B cell (primary cell): ENCODE data around the gene ZNF679. TPM values are rescaled to one million over a fixed set of nuclear protein-coding genes. Genes with fewer than 3 reads are reported as not detected.

Experiments
- ATAC-seq: fragments of 200-7000 bp; cut with Tn5 transposase; one replicate; pipeline ENCODE4 v1.10.0; 2021; ENCODE audit warnings: low read depth, mild to moderate bottlenecking, moderate number of reproducible peaks, moderate library complexity
- CTCF ChIA-PET: fragments of 350-600 bp; sonication (Branson Sonifier 250); formaldehyde crosslinking; loops from one replicate; lab custom pipeline; 2021; ENCODE audit warnings: antibody characterized with exemption, inconsistent platforms; lab: Charles Lee
- POLR2A ChIA-PET: fragments of 350-600 bp; sonication (Branson Sonifier 250); formaldehyde crosslinking; loops from one replicate; lab custom pipeline; 2021; ENCODE audit warnings: antibody characterized with exemption; lab: Charles Lee
- DNase-seq: peaks from one replicate; pipeline ENCODE4 v3.0.0; 2013
- H2AFZ ChIP-seq: 2 replicates; pipeline ENCODE4 v1.6.1; 2012; ENCODE audit warnings: mild to moderate bottlenecking, low read depth, low read length; ENCODE audit not compliant: insufficient read depth, poor library complexity, severe bottlenecking
- H3K27ac ChIP-seq, 2 donors: 1 replicate in 1 of 2; 2 replicates in 1 of 2; pipeline ENCODE4 v1.5.1; 2012 to 2013; ENCODE audit warnings: low read length in 2 of 2, mild to moderate bottlenecking in 2 of 2, moderate library complexity in 1 of 2
- H3K27me3 ChIP-seq, 4 experiments: fragments of 200-600 bp in 1 of 4; sonication (generic) in 1 of 4; replicated peaks in 1 of 4; 1 replicate in 2 of 4; 2 replicates in 2 of 4; pipeline versions ENCODE4 v1.6.1 to v1.7.0; 2013 to 2016; ENCODE audit warnings: low read length in 3 of 4, mild to moderate bottlenecking in 2 of 4, mixed read lengths in 1 of 4, moderate library complexity in 1 of 4; ENCODE audit not compliant: insufficient read depth in 4 of 4, control insufficient read depth in 3 of 4; ENCODE audit errors: control extremely low read depth in 1 of 4
- H3K36me3 ChIP-seq, 2 experiments: replicated peaks in 1 of 2; 1 replicate in 1 of 2; 2 replicates in 1 of 2; pipeline versions ENCODE4 v1.6.1 to v1.7.1; 2013; ENCODE audit warnings: low read length in 1 of 2; ENCODE audit not compliant: insufficient read depth in 2 of 2, control insufficient read depth in 1 of 2; ENCODE audit errors: control extremely low read depth in 1 of 2, extremely low read depth in 1 of 2
- H3K4me1 ChIP-seq, 2 donors: fragments of 200-600 bp in 1 of 2; sonication (generic) in 1 of 2; 1 replicate in 1 of 2; 2 replicates in 1 of 2; pipeline versions ENCODE4 v1.5.1 to v1.6.1; 2013 to 2017; ENCODE audit warnings: low read length in 2 of 2; ENCODE audit not compliant: control insufficient read depth in 2 of 2, insufficient read depth in 2 of 2
- H3K4me2 ChIP-seq: replicated peaks from 2 replicates; pipeline ENCODE3; 2012; ENCODE audit warnings: mild to moderate bottlenecking, low read depth, low read length; ENCODE audit not compliant: poor library complexity, severe bottlenecking
- H3K4me3 ChIP-seq, 5 experiments: fragments of 200-600 bp in 1 of 5; sonication (generic) in 1 of 5; 1 replicate in 3 of 5; 2 replicates in 2 of 5; pipeline versions ENCODE4 v1.5.1 to v1.7.0; 2011 to 2016; ENCODE audit warnings: low read length in 4 of 5, mild to moderate bottlenecking in 4 of 5, low read depth in 2 of 5, control low read depth in 1 of 5, moderate library complexity in 1 of 5; ENCODE audit not compliant: insufficient read depth in 1 of 5; ENCODE audit errors: control extremely low read depth in 1 of 5, extremely low read depth in 1 of 5
- H3K79me2 ChIP-seq: fragments of 200-600 bp; sonication (generic); one replicate; pipeline ENCODE4 v1.6.0; 2016; ENCODE audit warnings: low read length; ENCODE audit not compliant: control insufficient read depth, insufficient read depth
- H3K9ac ChIP-seq: fragments of 200-600 bp; sonication (generic); 2 replicates; pipeline ENCODE4 v1.6.1; 2017; ENCODE audit warnings: mild to moderate bottlenecking, low read length, moderate library complexity
- H3K9me3 ChIP-seq, 3 donors: one replicate each; pipeline versions ENCODE4 v1.6.1 to v1.7.1; 2013; ENCODE audit warnings: low read length in 2 of 3; ENCODE audit not compliant: control insufficient read depth in 2 of 3, insufficient read depth in 1 of 3; ENCODE audit errors: control extremely low read depth in 1 of 3
- H4K20me1 ChIP-seq: 2 replicates; pipeline ENCODE4 v1.6.0; 2012; ENCODE audit warnings: mild to moderate bottlenecking, low read length; ENCODE audit not compliant: insufficient read depth, control insufficient read depth, poor library complexity, severe bottlenecking
- H3K27ac Mint-ChIP-seq: one replicate; pipeline ENCODE4 v1.8.0; 2021; ENCODE audit warnings: mixed read lengths
- H3K27me3 Mint-ChIP-seq: one replicate; pipeline ENCODE4 v1.8.0; 2021; ENCODE audit warnings: mixed read lengths
- H3K4me1 Mint-ChIP-seq: one replicate; pipeline ENCODE4 v1.8.0; 2021; ENCODE audit warnings: mixed read lengths
- H3K4me3 Mint-ChIP-seq: one replicate; pipeline ENCODE4 v1.8.0; 2021; ENCODE audit warnings: mixed read lengths
- H3K9me3 Mint-ChIP-seq: one replicate; pipeline ENCODE4 v1.8.0; 2022; ENCODE audit warnings: mixed read lengths; ENCODE audit not compliant: insufficient read depth
- CTCF ChIP-seq: fragments of 200-600 bp; IDR thresholded peaks from one replicate; pipeline ENCODE4 v1.8.0; 2022; ENCODE audit warnings: antibody characterized with exemption, mild to moderate bottlenecking
- EZH2 ChIP-seq: IDR thresholded peaks from 2 replicates; pipeline ENCODE4 v1.6.1; 2012; ENCODE audit warnings: borderline replicate concordance, low read depth, mild to moderate bottlenecking, moderate library complexity, low read length; ENCODE audit not compliant: insufficient read depth, poor library complexity, severe bottlenecking
- WGBS: methylation state at CpG from one replicate; pipeline ENCODE4 v1.1.5; 2013; ENCODE audit warnings: missing lambda C conversion rate; ENCODE audit not compliant: insufficient coverage; 5-methylcytosine and 5-hydroxymethylcytosine counted together
- intact Hi-C: fragments of 100-400 bp; cut with micrococcal nuclease; formaldehyde crosslinking; loops from one replicate; pipeline ENCODE4 v1.10.0; 2022
- polyA plus RNA-seq: library from polyadenylated mRNA; depleted of rRNA; stranded (reverse); fragments of >200 nt; gene quantifications from 2 replicates; pipeline ENCODE4 v1.2.3, GENCODE V29; 2012
- total RNA-seq, 2 donors: library from RNA; stranded (reverse); fragments of 120-200 nt in 1 of 2; gene quantifications; 1 replicate in 1 of 2; 2 replicates in 1 of 2; pipeline versions ENCODE4 v1.2.3 to v1.2.4, GENCODE V29; 2013 to 2022

The ZNF679 gene
- total and polyA plus RNA-seq, 2 donors (not counting 1 experiment from before 2014, with no cell fraction given): not detected

DNA sequence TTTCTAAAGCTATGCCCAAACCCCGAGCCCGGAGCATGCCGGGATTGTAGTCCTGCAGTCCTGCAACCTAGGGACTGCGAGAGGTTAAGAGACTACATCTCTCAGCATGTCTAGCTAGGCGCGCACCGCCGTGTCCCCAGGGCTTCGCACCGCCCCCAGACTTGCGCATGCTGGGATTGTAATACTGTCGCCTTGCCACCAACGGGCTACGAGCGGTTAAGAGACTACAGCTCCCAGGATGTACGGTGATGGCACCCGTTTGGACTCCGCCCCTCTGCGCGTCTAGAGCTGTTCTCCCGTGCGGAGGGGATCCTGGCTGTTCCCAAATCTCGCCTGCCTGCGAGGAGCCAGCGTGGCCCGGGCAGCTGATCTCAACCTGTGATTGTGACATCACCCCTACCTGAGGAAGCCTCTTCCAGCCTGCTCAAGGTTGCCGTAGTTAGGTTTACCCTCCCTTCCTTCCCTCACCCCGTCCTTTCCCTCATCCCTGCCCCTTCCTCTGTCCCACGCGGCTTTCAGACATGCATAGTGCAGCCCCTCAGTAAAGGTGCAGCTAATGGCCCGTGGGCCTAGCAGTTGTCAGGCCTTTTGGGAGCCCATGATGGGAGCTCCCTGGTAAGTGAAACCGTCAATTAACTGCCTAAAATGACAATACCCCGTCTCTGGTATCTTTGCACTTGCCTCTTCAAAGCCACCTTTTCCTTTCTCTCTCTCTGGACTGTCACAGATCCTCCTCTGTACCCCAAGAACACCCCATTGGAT lies 79.2 kb downstream of the ZNF679 start:
- peak overlapping the region; percentile 75 for H3K4me2 ChIP-seq
- CTCF ChIA-PET: interaction anchor here (0.6 to 1.8 kb wide), 3 partner anchors 10 to 258 kb away, joined by 3 to 22 read pairs (median 4); partner anchors contain the start of gene ZNF680
- H4K20me1 ChIP-seq: no peaks in the 10 kb centered on the region
- H3K4me1 ChIP-seq: peaks cover 24 to 30% of the 10 kb centered on the region in 2 donors
- H3K4me3 Mint-ChIP-seq: peak overlapping the region; percentile 90
- peak overlapping the region; percentile 82 for H3K9ac ChIP-seq
- POLR2A ChIA-PET: interaction anchor here (0.6 to 1.3 kb wide), 8 partner anchors 9 to 407 kb away, joined by 3 to 5 read pairs (median 4); partner anchors contain the start of genes ZNF107 and ZNF680
- H3K9me3 ChIP-seq: peaks cover 0 to 26% (median 0%) of the 10 kb centered on the region in 3 donors
- H3K27me3 ChIP-seq: no peaks in the 10 kb centered on the region
- no peaks in the 10 kb centered on the region for H3K27me3 Mint-ChIP-seq
- peaks cover 25% of the 10 kb centered on the region for H3K79me2 ChIP-seq
- peaks cover 37% of the 10 kb centered on the region for H3K4me1 Mint-ChIP-seq
- H3K4me3 ChIP-seq: peak overlapping the region; percentile 55 to 87 (median 75)
- 2% methylated on average over 32 of the region's 33 CpGs for WGBS
- peak overlapping the region; percentile 82 to 92 for H3K27ac ChIP-seq
- peaks cover 2% of the 10 kb centered on the region for H3K9me3 Mint-ChIP-seq
- H3K36me3 ChIP-seq: no peaks in the 10 kb centered on the region
- peak; percentile 94 for ATAC-seq
- intact Hi-C loops: loop anchor here (2.0 to 5.0 kb wide), 5 partner anchors 13 to 1065 kb away; partner anchors contain the start of genes ZNF273, ZNF680 and ZNF92
- peak overlapping the region; percentile 96 for H2AFZ ChIP-seq
- H3K27ac Mint-ChIP-seq: peak overlapping the region; percentile 88
- TF ChIP-seq CTCF (no peak), EZH2 (no peak)
- DNase-seq: peak; percentile 96

GRCh38 chr7:64308016-64308270 lies 79.7 kb downstream of the ZNF679 start:
- Mint-ChIP-seq H3K9me3 (peaks cover 2% of the 10 kb centered on the region), H3K27me3 (no peaks in the 10 kb centered on the region), H3K4me1 (peaks cover 37% of the 10 kb centered on the region), H3K27ac (peak overlapping the region; percentile 88), H3K4me3 (peak overlapping the region; percentile 90)
- CTCF ChIA-PET: interaction anchor here (1.5 to 1.8 kb wide), 2 partner anchors 9 to 255 kb away, joined by 4 to 22 read pairs; partner anchors contain the start of gene ZNF680
- no peaks in the 10 kb centered on the region for H3K27me3 ChIP-seq
- no peaks in the 10 kb centered on the region for H3K36me3 ChIP-seq
- DNase-seq: no peak
- H2AFZ ChIP-seq: peak overlapping the region; percentile 96
- WGBS: 88% methylated on average over 5 of the region's 7 CpGs
- H3K4me3 ChIP-seq: peak overlapping the region in 4 of 5 experiments; percentile 55 to 87 (median 74)
- H3K4me1 ChIP-seq: peaks cover 24 to 30% of the 10 kb centered on the region in 2 donors
- peaks cover 0 to 21% (median 0%) of the 10 kb centered on the region in 3 donors for H3K9me3 ChIP-seq
- intact Hi-C loops: loop anchor here (5.0 kb wide), 1 partner anchor 1064 kb away; the partner anchor contains the start of gene ZNF92
- H3K79me2 ChIP-seq: peaks cover 30% of the 10 kb centered on the region
- no peak for TF ChIP-seq CTCF
- no peak for TF ChIP-seq EZH2
- peak overlapping the region; percentile 75 for H3K4me2 ChIP-seq
- no peak for ATAC-seq
- H3K27ac ChIP-seq: peak overlapping the region; percentile 82 to 92
- no peaks in the 10 kb centered on the region for H4K20me1 ChIP-seq
- POLR2A ChIA-PET: interaction anchor here (0.6 to 1.3 kb wide), 3 partner anchors 17 to 358 kb away, joined by 3 to 4 read pairs (median 4); partner anchors contain the start of genes ZNF107 and ZNF680
- peak overlapping the region; percentile 82 for H3K9ac ChIP-seq
